H9 (cell line): ENCODE measurements around the gene PRRX2. TPM values are rescaled to one million over a fixed set of nuclear protein-coding genes. Genes with fewer than 3 reads are reported as not detected.

Experiments
- DNase-seq: peaks from one replicate; pipeline ENCODE4 v3.0.0-alpha.2; 2017
- H2AFZ ChIP-seq: one replicate; pipeline ENCODE4 v1.6.1; 2013; ENCODE audit warnings: mild to moderate bottlenecking, low read length, control low read depth, moderate library complexity
- H2AK5ac ChIP-seq: 2 replicates; pipeline ENCODE4 v1.6.1; 2013; ENCODE audit warnings: low read length, control low read depth, mixed read lengths; ENCODE audit not compliant: insufficient read length
- H2BK120ac ChIP-seq: one replicate; pipeline ENCODE4 v1.6.1; 2013; ENCODE audit warnings: low read depth, mild to moderate bottlenecking, low read length, control low read depth, inconsistent platforms; ENCODE audit not compliant: poor library complexity, severe bottlenecking
- H2BK12ac ChIP-seq: 2 replicates; pipeline ENCODE4 v1.6.1; 2013; ENCODE audit warnings: low read length, control low read depth, mixed read lengths, low read depth; ENCODE audit not compliant: insufficient read length
- H2BK15ac ChIP-seq: 2 replicates; pipeline ENCODE4 v1.6.1; 2013; ENCODE audit warnings: low read depth, low read length, control low read depth
- H2BK20ac ChIP-seq: one replicate; pipeline ENCODE4 v1.6.1; 2013; ENCODE audit warnings: low read depth, mild to moderate bottlenecking, low read length, control low read depth, inconsistent platforms; ENCODE audit not compliant: poor library complexity, severe bottlenecking
- H2BK5ac ChIP-seq: 2 replicates; pipeline ENCODE4 v1.6.1; 2013; ENCODE audit warnings: low read length, control low read depth, mixed read lengths; ENCODE audit not compliant: insufficient read length
- H3K14ac ChIP-seq: 2 replicates; pipeline ENCODE4 v1.6.1; 2013; ENCODE audit warnings: low read length, control low read depth; ENCODE audit not compliant: insufficient read depth
- H3K18ac ChIP-seq: 2 replicates; pipeline ENCODE4 v1.6.1; 2013; ENCODE audit warnings: low read depth, mild to moderate bottlenecking, mixed read lengths, low read length, control low read depth; ENCODE audit not compliant: insufficient read length
- H3K23ac ChIP-seq: 2 replicates; pipeline ENCODE4 v1.6.1; 2013; ENCODE audit warnings: low read length, control low read depth, mixed read lengths, low read depth; ENCODE audit not compliant: insufficient read length
- H3K23me2 ChIP-seq: 2 replicates; pipeline ENCODE4 v1.6.1; 2013; ENCODE audit warnings: low read depth, mild to moderate bottlenecking, mixed read lengths, low read length, control low read depth; ENCODE audit not compliant: insufficient read length, poor library complexity, severe bottlenecking
- H3K27ac ChIP-seq: 2 replicates; pipeline ENCODE4 v1.5.1; 2013; ENCODE audit warnings: low read length, control low read depth, mixed read lengths, low read depth; ENCODE audit not compliant: insufficient read length
- H3K27me3 ChIP-seq: 2 replicates; pipeline ENCODE4 v1.6.1; 2013; ENCODE audit warnings: low read length, control low read depth, inconsistent platforms; ENCODE audit not compliant: insufficient read depth
- H3K4ac ChIP-seq: 2 replicates; pipeline ENCODE4 v1.6.1; 2013; ENCODE audit warnings: low read depth, mild to moderate bottlenecking, control low read depth, inconsistent platforms, low read length, moderate library complexity
- H3K4me1 ChIP-seq: 2 replicates; pipeline ENCODE4 v1.6.1; 2013; ENCODE audit warnings: low read length, control low read depth, inconsistent platforms; ENCODE audit not compliant: insufficient read depth
- H3K4me2 ChIP-seq: 2 replicates; pipeline ENCODE4 v1.6.1; 2013; ENCODE audit warnings: low read length, control low read depth, mixed read lengths; ENCODE audit not compliant: insufficient read length, insufficient read depth
- H3K56ac ChIP-seq: 2 replicates; pipeline ENCODE4 v1.6.1; 2013; ENCODE audit warnings: low read depth, mild to moderate bottlenecking, mixed read lengths, low read length, control low read depth; ENCODE audit not compliant: insufficient read length
- H3K79me1 ChIP-seq: 2 replicates; pipeline ENCODE4 v1.6.1; 2013; ENCODE audit warnings: low read depth, mild to moderate bottlenecking, moderate library complexity, low read length, control low read depth, inconsistent platforms; ENCODE audit not compliant: insufficient read depth, poor library complexity, severe bottlenecking
- H3K79me2 ChIP-seq: 2 replicates; pipeline ENCODE4 v1.6.1; 2013; ENCODE audit warnings: low read length, control low read depth, inconsistent platforms; ENCODE audit not compliant: insufficient read depth
- H3K9ac ChIP-seq: 2 replicates; pipeline ENCODE4 v1.6.1; 2013; ENCODE audit warnings: low read length, control low read depth, mixed read lengths; ENCODE audit not compliant: insufficient read length; ENCODE audit errors: extremely low read depth
- H3K9me3 ChIP-seq: one replicate; pipeline ENCODE4 v1.6.1; 2013; ENCODE audit warnings: low read depth, low read length, inconsistent platforms; ENCODE audit not compliant: control insufficient read depth
- H3T11ph ChIP-seq: one replicate; pipeline ENCODE4 v1.6.1; 2013; ENCODE audit warnings: mild to moderate bottlenecking, low read length, control low read depth, inconsistent platforms
- H4K20me1 ChIP-seq: one replicate; pipeline ENCODE4 v1.6.1; 2013; ENCODE audit not compliant: control insufficient read depth, insufficient read length, insufficient read depth
- H4K5ac ChIP-seq: 2 replicates; pipeline ENCODE4 v1.6.1; 2013; ENCODE audit warnings: low read depth, mild to moderate bottlenecking, mixed read lengths, low read length, control low read depth; ENCODE audit not compliant: insufficient read length
- H4K8ac ChIP-seq: replicated peaks from 2 replicates; pipeline ENCODE4 v1.6.1; 2013; ENCODE audit warnings: low read length, control low read depth, mixed read lengths, low read depth; ENCODE audit not compliant: insufficient read length
- H4K91ac ChIP-seq: 2 replicates; pipeline ENCODE4 v1.6.1; 2013; ENCODE audit warnings: low read depth, mild to moderate bottlenecking, moderate library complexity, mixed read lengths, low read length, control low read depth; ENCODE audit not compliant: insufficient read length
- H3K27ac Mint-ChIP-seq, 3 experiments: 2 replicates in 2 of 3; 3 replicates in 1 of 3; pipeline ENCODE4 v1.8.0; 2020 to 2021; ENCODE audit warnings: mixed read lengths in 3 of 3, mild to moderate bottlenecking in 1 of 3, moderate library complexity in 1 of 3
- H3K27me3 Mint-ChIP-seq: 2 replicates; pipeline ENCODE4 v1.8.0; 2021; ENCODE audit warnings: low read depth, mild to moderate bottlenecking, moderate library complexity, mixed read lengths
- H3K36me3 Mint-ChIP-seq, 3 experiments: 2 replicates in 2 of 3; 3 replicates in 1 of 3; pipeline ENCODE4 v1.8.0; 2020 to 2021; ENCODE audit warnings: low read depth in 3 of 3, mixed read lengths in 3 of 3; ENCODE audit not compliant: insufficient read depth in 1 of 3
- H3K4me1 Mint-ChIP-seq, 2 experiments: 2 replicates each; pipeline ENCODE4 v1.8.0; 2020; ENCODE audit warnings: mixed read lengths in 2 of 2
- H3K4me3 Mint-ChIP-seq, 2 experiments: 2 replicates in 1 of 2; 3 replicates in 1 of 2; pipeline ENCODE4 v1.8.0; 2020 to 2021; ENCODE audit warnings: mild to moderate bottlenecking in 2 of 2, mixed read lengths in 2 of 2, moderate library complexity in 1 of 2
- H3K9me3 Mint-ChIP-seq, 2 experiments: 2 replicates in 1 of 2; 3 replicates in 1 of 2; pipeline ENCODE4 v1.8.0; 2020; ENCODE audit warnings: mild to moderate bottlenecking in 2 of 2, mixed read lengths in 2 of 2, moderate library complexity in 1 of 2
- CTCF ChIP-seq: fragments of 200-600 bp; sonication (generic); conservative IDR thresholded peaks from 3 replicates; pipeline ENCODE4 v1.8.0; 2021; ENCODE audit warnings: antibody characterized with exemption, mild to moderate bottlenecking
- WGBS: extraction: QIAGEN DNeasy Blood & Tissue Kit; methylation state at CpG from one replicate; pipeline ENCODE4 v1.1.7; 2013; ENCODE audit warnings: missing lambda C conversion rate, low lambda C conversion rate, mixed read lengths; ENCODE audit not compliant: insufficient read length; ENCODE audit errors: extremely low coverage; 5-methylcytosine and 5-hydroxymethylcytosine counted together
- total RNA-seq: library from RNA; stranded (reverse); gene quantifications from 2 replicates; pipeline ENCODE4 v1.2.1, GENCODE V29; 2021

Gene PRRX2
- total RNA-seq, 1 experiment from 2014 or later: 3.9 TPM

GRCh38 chr9:129648092-129648763 is 17.2 kb upstream of the PRRX2 start:
- no peak overlapping the region for H3K4me2 ChIP-seq
- no peak overlapping the region for H3K23ac ChIP-seq
- no peaks in the 10 kb centered on the region for H3K9me3 ChIP-seq
- no peaks in the 10 kb centered on the region for H3K36me3 Mint-ChIP-seq
- no peak for TF ChIP-seq CTCF
- no peaks in the 10 kb centered on the region for H3K27me3 ChIP-seq
- H3K9ac ChIP-seq: no peak overlapping the region
- H3K14ac ChIP-seq: no peak overlapping the region
- no peak overlapping the region for H2BK120ac ChIP-seq
- no peak overlapping the region for H2BK5ac ChIP-seq
- H3K23me2 ChIP-seq: no peaks in the 10 kb centered on the region
- H2BK15ac ChIP-seq: no peak overlapping the region
- DNase-seq: no peak
- no peaks in the 10 kb centered on the region for H3K79me2 ChIP-seq
- H3K4me3 Mint-ChIP-seq: no peak overlapping the region
- H4K8ac ChIP-seq: no peak overlapping the region
- no peak overlapping the region for H4K5ac ChIP-seq
- H3K9me3 Mint-ChIP-seq: no peaks in the 10 kb centered on the region; a peak in 1 of 5 replicates
- no peaks in the 10 kb centered on the region for H3K4me1 Mint-ChIP-seq
- no peak overlapping the region for H2BK20ac ChIP-seq
- H4K91ac ChIP-seq: no peak overlapping the region
- no peaks in the 10 kb centered on the region for H3K4me1 ChIP-seq
- H4K20me1 ChIP-seq: no peaks in the 10 kb centered on the region
- no peak overlapping the region for H3K56ac ChIP-seq
- H2AK5ac ChIP-seq: no peak overlapping the region
- no peak overlapping the region for H3T11ph ChIP-seq
- WGBS: 100% methylated on average over 3 of the region's 16 CpGs
- H2BK12ac ChIP-seq: no peak overlapping the region
- no peak overlapping the region for H3K4ac ChIP-seq
- no peak overlapping the region for H3K27ac Mint-ChIP-seq
- no peaks in the 10 kb centered on the region for H3K79me1 ChIP-seq
- H3K18ac ChIP-seq: no peak overlapping the region
- peaks cover 2% of the 10 kb centered on the region; the same call in 1 of the 2 replicates for H3K27me3 Mint-ChIP-seq
- H2AFZ ChIP-seq: no peak overlapping the region
- no peak overlapping the region for H3K27ac ChIP-seq
